Endothelial cell of umbilical vein (primary cell): ENCODE measurements around the gene C12orf57.

ENCODE experiments used
- POLR2A ChIP-seq: IDR thresholded peaks from 2 replicates; pipeline ENCODE4 v1.6.1; 2012; ENCODE audit warnings: low read depth, mild to moderate bottlenecking, control low read depth, low read length
- POLR2AphosphoS5 ChIP-seq: IDR thresholded peaks from 2 replicates; pipeline ENCODE4 v1.6.1; 2012; ENCODE audit warnings: low read depth, mild to moderate bottlenecking, control low read depth, low read length, moderate library complexity; ENCODE audit not compliant: insufficient read depth
- TF ChIP-seq, protein P1 (sequence below), 2 donors: IDR thresholded peaks; 1 replicate in 1 of 2; 2 replicates in 1 of 2; pipeline ENCODE4 v1.5.1; 2011; ENCODE audit warnings: low read length in 2 of 2, mild to moderate bottlenecking in 2 of 2, moderate library complexity in 2 of 2, control low read depth in 1 of 2, inconsistent platforms in 1 of 2, low read depth in 1 of 2; ENCODE audit not compliant: insufficient read depth in 1 of 2; ENCODE audit errors: extremely low read depth in 1 of 2

DNA sequence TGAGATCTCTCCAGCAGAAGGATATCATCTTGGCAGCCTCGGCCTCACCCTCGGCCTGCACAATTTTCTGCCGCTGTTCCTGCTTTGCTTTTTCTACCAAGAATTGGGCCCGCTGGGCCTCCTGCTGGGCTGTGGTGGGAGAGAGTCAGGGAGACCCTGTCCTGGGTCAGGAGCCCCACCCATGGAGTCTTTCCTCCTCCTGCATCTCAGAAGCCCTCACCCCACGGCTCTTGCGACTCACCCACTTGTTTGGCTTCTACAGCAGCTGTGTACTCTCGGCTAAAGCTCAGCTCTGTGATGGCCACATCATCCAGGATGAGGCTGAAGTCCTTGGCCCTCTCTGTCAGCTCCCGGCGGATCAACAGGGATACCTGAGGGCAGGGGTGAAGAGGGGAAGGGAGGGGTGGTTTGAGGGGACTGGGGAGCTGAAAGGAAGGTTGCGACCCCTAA is 23.9 kb downstream of the C12orf57 start:
- TF ChIP-seq, protein P1, sequence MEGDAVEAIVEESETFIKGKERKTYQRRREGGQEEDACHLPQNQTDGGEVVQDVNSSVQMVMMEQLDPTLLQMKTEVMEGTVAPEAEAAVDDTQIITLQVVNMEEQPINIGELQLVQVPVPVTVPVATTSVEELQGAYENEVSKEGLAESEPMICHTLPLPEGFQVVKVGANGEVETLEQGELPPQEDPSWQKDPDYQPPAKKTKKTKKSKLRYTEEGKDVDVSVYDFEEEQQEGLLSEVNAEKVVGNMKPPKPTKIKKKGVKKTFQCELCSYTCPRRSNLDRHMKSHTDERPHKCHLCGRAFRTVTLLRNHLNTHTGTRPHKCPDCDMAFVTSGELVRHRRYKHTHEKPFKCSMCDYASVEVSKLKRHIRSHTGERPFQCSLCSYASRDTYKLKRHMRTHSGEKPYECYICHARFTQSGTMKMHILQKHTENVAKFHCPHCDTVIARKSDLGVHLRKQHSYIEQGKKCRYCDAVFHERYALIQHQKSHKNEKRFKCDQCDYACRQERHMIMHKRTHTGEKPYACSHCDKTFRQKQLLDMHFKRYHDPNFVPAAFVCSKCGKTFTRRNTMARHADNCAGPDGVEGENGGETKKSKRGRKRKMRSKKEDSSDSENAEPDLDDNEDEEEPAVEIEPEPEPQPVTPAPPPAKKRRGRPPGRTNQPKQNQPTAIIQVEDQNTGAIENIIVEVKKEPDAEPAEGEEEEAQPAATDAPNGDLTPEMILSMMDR (IDR thresholded peaks at IDR 0.05; ENCODE audit: extremely low read depth in 1 of 2, insufficient read depth in 1 of 2, low read depth in 1 of 2, low read length in 2 of 2): no peak
- TF ChIP-seq POLR2A (no peak), POLR2AphosphoS5 (no peak)
